GM18858 (cell line): Measurements from ENCODE around the gene OS9.
A peak's percentile ranks its signal among the peaks of the same experiment; 100 is the strongest.
"Not testable (repeated sequence)": the region's sequence is repeated elsewhere in the genome, so short reads cannot be mapped to it uniquely, and the experiment has no call there.

Experiments
- ATAC-seq: cut with Tn5 transposase; IDR thresholded peaks from one replicate; pipeline ENCODE4 v1.9.1; 2021; ENCODE audit not compliant: unreplicated experiment

The OS9 gene

GRCh38 chr12:57693659-57694458 lies at the start of gene OS9:
OS9 (plus strand) TSS chr12:57694132; CDS start chr12:57694162, 30 bp downstream.
- ATAC-seq = peak; percentile 95

- not testable (repeated sequence) for ATAC-seq
These were observed 47.8 kb upstream of the OS9 start for GRCh38 chr12:57645990-57646658.

GRCh38 chr12:57646659-57647049 lies 47.3 kb upstream of the OS9 start:
- ATAC-seq = not testable (repeated sequence)

- no peak for ATAC-seq
These were observed 39.9 kb upstream of the OS9 start for GRCh38 chr12:57654042-57654441.

GRCh38 chr12:57655541-57656240 lies 38.2 kb upstream of the OS9 start:
- no peak for ATAC-seq

- ATAC-seq = not testable (repeated sequence)
These were observed 37.5 kb upstream of the OS9 start for GRCh38 chr12:57656408-57656807.

GRCh38 chr12:57657744-57658143 lies 36.2 kb upstream of the OS9 start:
- ATAC-seq = no peak

- ATAC-seq = no peak
These were observed 35.0 kb upstream of the OS9 start for GRCh38 chr12:57658890-57659289.

- no peak for ATAC-seq
These were observed 32.6 kb upstream of the OS9 start for GRCh38 chr12:57661376-57661775.

GRCh38 chr12:57665066-57665820 lies 28.7 kb upstream of the OS9 start:
- ATAC-seq = not testable (repeated sequence)

- ATAC-seq = no peak
These were observed 27.0 kb upstream of the OS9 start for GRCh38 chr12:57666897-57667296.

GRCh38 chr12:57669691-57670090 lies 24.2 kb upstream of the OS9 start:
- ATAC-seq = not testable (repeated sequence)

GRCh38 chr12:57671811-57672210 lies 22.1 kb upstream of the OS9 start:
- not testable (repeated sequence) for ATAC-seq

- no peak for ATAC-seq
These were observed 21.1 kb upstream of the OS9 start for GRCh38 chr12:57672801-57673200.

- ATAC-seq = no peak
These were observed 19.2 kb upstream of the OS9 start for GRCh38 chr12:57674691-57675090.

- not testable (repeated sequence) for ATAC-seq
These were observed 16.0 kb upstream of the OS9 start for GRCh38 chr12:57677947-57678346.

- ATAC-seq = no peak
These were observed 14.2 kb upstream of the OS9 start for GRCh38 chr12:57679697-57680096.

GRCh38 chr12:57687862-57688261 lies 6.1 kb upstream of the OS9 start:
- ATAC-seq = no peak

- ATAC-seq = no peak
These were observed 5.0 kb upstream of the OS9 start for GRCh38 chr12:57688931-57689330.

GRCh38 chr12:57692500-57692899 lies 1.4 kb upstream of the OS9 start:
- ATAC-seq = no peak

GRCh38 chr12:57693317-57693658 lies 644 bp upstream of the OS9 start:
- peak; percentile 1 for ATAC-seq
